ENCODE data around the gene AIFM3. TPM values are rescaled to one million over a fixed set of nuclear protein-coding genes. Genes with fewer than 3 reads are reported as not detected.

Gene AIFM3
- total and polyA plus RNA-seq, 2 of the 13 experiments (the other 11 are each of a cell fraction or from before 2014, with no cell fraction given): 9.0 to 15.3 TPM

GRCh38 chr22:20951151-20951931 lies 15.7 kb upstream of the AIFM3 start (continued):
- no peak for TF ChIP-seq TERF1 (CRISPR knock-in tag; IDR thresholded peaks at IDR 0.05)
- no peak for TF ChIP-seq XRCC5 (optimal IDR thresholded peaks at IDR 0.05; ENCODE audit: low read length)
- TF ChIP-seq PTBP1 (IDR thresholded peaks at IDR 0.05; ENCODE audit: low read depth, low read length, poor library complexity, severe bottlenecking): no peak
- no peak for TF ChIP-seq ZBTB43 (CRISPR knock-in tag; conservative IDR thresholded peaks at IDR 0.05)
- no peak for TF ChIP-seq ZNF547 (CRISPR knock-in tag; IDR thresholded peaks at IDR 0.05)
- TF ChIP-seq RFXANK (CRISPR knock-in tag; IDR thresholded peaks at IDR 0.05): no peak
- no peak for TF ChIP-seq HNRNPLL (IDR thresholded peaks at IDR 0.05; ENCODE audit: low read depth, low read length, poor library complexity, severe bottlenecking)
- TF ChIP-seq ZBTB2 (CRISPR knock-in tag; IDR thresholded peaks at IDR 0.05; ENCODE audit: low read depth): no peak
- TF ChIP-seq SNAPC4 (CRISPR knock-in tag; IDR thresholded peaks at IDR 0.05): no peak
- TF ChIP-seq ZNF724P (CRISPR knock-in tag; IDR thresholded peaks at IDR 0.05; ENCODE audit: borderline replicate concordance): no peak
- TF ChIP-seq ARID2 (CRISPR knock-in tag; IDR thresholded peaks at IDR 0.05; ENCODE audit: borderline replicate concordance): no peak
- TF ChIP-seq GTF3A (CRISPR knock-in tag; conservative IDR thresholded peaks at IDR 0.05): no peak
- TF ChIP-seq ASH2L (IDR thresholded peaks at IDR 0.05; ENCODE audit: insufficient read length, low read depth, low read length): peak; percentile 9
- TF ChIP-seq DRAP1 (CRISPR knock-in tag; IDR thresholded peaks at IDR 0.05): peak; percentile 94
